GM18907 (cell line): ENCODE data around the gene MYCBP2.

Source experiments
- ATAC-seq: cut with Tn5 transposase; IDR thresholded peaks from one replicate; pipeline ENCODE4 v1.9.1; 2021; ENCODE audit warnings: mild to moderate bottlenecking, moderate library complexity; ENCODE audit not compliant: unreplicated experiment

MYCBP2 gene

DNA sequence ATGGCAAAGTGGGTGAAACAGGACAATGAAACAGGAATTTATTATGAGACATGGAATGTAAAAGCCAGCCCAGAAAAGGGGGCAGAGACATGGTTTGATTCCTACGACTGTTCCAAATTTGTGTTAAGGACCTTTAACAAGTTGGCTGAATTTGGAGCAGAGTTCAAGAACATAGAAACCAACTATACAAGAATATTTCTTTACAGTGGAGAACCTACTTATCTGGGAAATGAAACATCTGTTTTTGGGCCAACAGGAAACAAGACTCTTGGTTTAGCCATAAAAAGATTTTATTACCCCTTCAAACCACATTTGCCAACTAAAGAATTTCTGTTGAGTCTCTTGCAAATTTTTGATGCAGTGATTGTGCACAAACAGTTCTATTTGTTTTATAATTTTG, 326.4 kb downstream of the MYCBP2 start:
- ATAC-seq: no peak
